Measurements from ENCODE around the gene LRRFIP1.

DNA sequence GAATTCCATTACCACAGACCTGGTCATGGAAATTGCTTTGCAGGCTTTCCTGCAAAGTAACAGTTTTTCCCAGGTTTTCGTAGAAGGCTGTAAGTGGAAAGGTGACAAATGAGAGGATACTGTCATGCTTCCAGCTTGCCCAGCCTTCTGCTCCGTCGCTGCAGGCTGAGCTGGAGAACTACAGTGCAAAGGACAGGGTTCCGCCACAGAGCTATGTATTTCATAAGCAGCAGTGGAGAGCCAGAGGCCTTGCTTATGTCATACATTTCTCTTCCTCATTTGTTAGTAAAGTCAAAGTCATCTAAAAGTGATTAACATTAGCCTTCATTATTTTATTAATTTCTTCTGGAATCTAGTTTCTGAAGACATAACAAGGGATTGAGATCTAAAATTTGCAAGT lies 98.3 kb downstream of the LRRFIP1 start:
- no peak for TF ChIP-seq POLR2A (IDR thresholded peaks at IDR 0.05)
- no peak for TF ChIP-seq CTCF (IDR thresholded peaks at IDR 0.05)
